GM20000 (cell line): ENCODE data around the gene ASAP2.

ENCODE experiments used
- DNase-seq: peaks from one replicate; pipeline ENCODE4 v3.0.0; 2012; ENCODE audit warnings: low spot score
- CTCF ChIP-seq: IDR thresholded peaks from 2 replicates; pipeline ENCODE4 v1.5.1; 2012; ENCODE audit warnings: mild to moderate bottlenecking, control low read depth; ENCODE audit errors: extremely low read depth, missing control alignments

ASAP2 gene

DNA sequence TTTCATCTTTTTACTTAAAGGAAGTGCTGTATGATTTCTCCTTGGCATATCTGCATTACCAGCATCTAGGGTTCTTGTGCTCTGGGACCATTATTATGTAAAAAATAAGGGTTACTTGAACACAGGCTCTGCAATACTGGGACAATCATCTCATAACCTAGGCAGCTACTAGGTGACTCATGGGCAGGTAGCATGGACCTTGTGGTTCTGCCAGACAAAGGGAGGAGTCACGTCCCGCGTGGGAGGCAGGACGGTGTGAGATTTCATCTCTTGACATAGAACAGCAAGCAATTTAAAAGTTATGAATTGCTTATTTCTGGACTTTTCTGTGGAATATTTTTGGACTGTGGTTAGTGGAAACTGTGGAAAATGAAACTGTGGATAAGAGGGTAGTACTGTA lies 34.1 kb downstream of the ASAP2 start:
- DNase-seq, result no peak
- no peak for TF ChIP-seq CTCF

DNA sequence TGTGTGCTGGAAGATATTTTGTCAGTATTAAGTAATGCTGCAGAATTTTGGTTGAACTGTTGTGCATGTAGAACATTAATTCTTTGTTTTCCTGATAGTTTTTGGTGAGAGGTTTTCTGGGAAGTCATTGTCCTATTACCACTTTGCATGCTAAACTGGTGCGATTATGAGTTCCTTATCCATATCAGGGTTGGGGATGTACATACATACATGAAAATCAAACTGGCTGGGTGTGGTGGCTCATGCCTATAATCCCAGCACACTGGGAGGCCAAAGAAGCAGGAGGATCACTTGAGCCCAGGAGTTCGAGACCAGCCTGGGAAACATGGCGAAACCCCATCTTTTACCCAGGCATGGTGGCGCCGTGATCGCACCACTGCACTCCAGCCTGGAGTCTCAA lies 34.6 kb downstream of the ASAP2 start:
- TF ChIP-seq CTCF, result no peak
- no peak for DNase-seq

- no peak for TF ChIP-seq CTCF
- no peak for DNase-seq
Observed at GRCh38 chr2:9243357-9243756, 36.7 kb downstream of the ASAP2 start.

GRCh38 chr2:9244985-9245544 lies 38.5 kb downstream of the ASAP2 start:
- DNase-seq, result no peak
- TF ChIP-seq CTCF, result no peak

- DNase-seq, result no peak
- TF ChIP-seq CTCF, result no peak
Observed at GRCh38 chr2:9247177-9247576, 40.6 kb downstream of the ASAP2 start.

DNA sequence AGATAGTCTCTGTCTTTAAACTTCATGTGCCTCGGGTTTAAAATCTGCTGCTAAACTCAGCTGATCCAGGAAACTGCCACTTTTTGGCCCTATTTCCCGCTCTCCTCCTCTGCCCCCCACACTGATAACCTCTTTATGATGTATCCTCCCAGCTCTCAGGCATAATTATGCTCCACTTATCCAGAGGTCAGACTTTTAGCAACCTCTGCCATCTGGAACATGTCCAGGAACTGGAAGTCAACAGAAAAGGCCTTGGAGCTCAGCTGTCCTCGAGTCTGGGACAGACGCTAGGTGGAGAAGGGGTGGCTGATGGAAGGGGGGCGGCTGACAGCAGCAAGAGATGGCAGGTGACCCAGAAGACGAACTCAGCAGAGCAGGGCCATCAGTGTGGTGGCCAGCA lies 41.2 kb downstream of the ASAP2 start:
- no peak for TF ChIP-seq CTCF
- DNase-seq, result no peak

- DNase-seq, result no peak
- no peak for TF ChIP-seq CTCF
Observed at GRCh38 chr2:9248363-9248762, 41.8 kb downstream of the ASAP2 start.
